SK-N-MC (cell line): Measurements from ENCODE around the gene AK2.
"Not testable (repeated sequence)": the region's sequence is repeated elsewhere in the genome, so short reads cannot be mapped to it uniquely, and the experiment has no call there.

ENCODE experiments used
- DNase-seq: peaks from one replicate; pipeline ENCODE4 v3.0.0-alpha.2; 2011; ENCODE audit warnings: low read depth, low spot score
- H3K27ac ChIP-seq: fragments of 200-600 bp; sonication (generic); 2 replicates; pipeline ENCODE4 v1.5.1; 2016; ENCODE audit warnings: mixed run types
- H3K36me3 ChIP-seq: fragments of 200-600 bp; sonication (generic); 2 replicates; pipeline ENCODE4 v1.6.1; 2017; ENCODE audit warnings: antibody characterized with exemption, low read length, mixed read lengths; ENCODE audit not compliant: insufficient read depth
- H3K4me3 ChIP-seq: fragments of 200-600 bp; sonication (generic); 2 replicates; pipeline ENCODE4 v1.5.1; 2016
- H3K9ac ChIP-seq: fragments of 200-600 bp; sonication (generic); 2 replicates; pipeline ENCODE4 v1.8.0; 2017; ENCODE audit warnings: mixed run types, mixed read lengths; ENCODE audit not compliant: insufficient read length
- H3K9me3 ChIP-seq: fragments of 200-600 bp; sonication (generic); 2 replicates; pipeline ENCODE4 v1.6.1; 2017; ENCODE audit warnings: low read depth, mild to moderate bottlenecking, antibody characterized with exemption, low read length, moderate library complexity, mixed read lengths
- EZH2 ChIP-seq: fragments of 200-600 bp; sonication (generic); IDR thresholded peaks from one replicate; pipeline ENCODE4 v1.6.1; 2017; ENCODE audit warnings: antibody characterized with exemption
- FOXP2 ChIP-seq: optimal IDR thresholded peaks from 2 replicates; pipeline ENCODE3; 2011; ENCODE audit warnings: mild to moderate bottlenecking, moderate library complexity; ENCODE audit not compliant: insufficient read depth; ENCODE audit errors: extremely low read length, control extremely low read depth
- POLR2AphosphoS5 ChIP-seq: IDR thresholded peaks from 2 replicates; pipeline ENCODE4 v1.6.1; 2012; ENCODE audit warnings: mild to moderate bottlenecking, low read depth, low read length, borderline replicate concordance

The AK2 gene

DNA sequence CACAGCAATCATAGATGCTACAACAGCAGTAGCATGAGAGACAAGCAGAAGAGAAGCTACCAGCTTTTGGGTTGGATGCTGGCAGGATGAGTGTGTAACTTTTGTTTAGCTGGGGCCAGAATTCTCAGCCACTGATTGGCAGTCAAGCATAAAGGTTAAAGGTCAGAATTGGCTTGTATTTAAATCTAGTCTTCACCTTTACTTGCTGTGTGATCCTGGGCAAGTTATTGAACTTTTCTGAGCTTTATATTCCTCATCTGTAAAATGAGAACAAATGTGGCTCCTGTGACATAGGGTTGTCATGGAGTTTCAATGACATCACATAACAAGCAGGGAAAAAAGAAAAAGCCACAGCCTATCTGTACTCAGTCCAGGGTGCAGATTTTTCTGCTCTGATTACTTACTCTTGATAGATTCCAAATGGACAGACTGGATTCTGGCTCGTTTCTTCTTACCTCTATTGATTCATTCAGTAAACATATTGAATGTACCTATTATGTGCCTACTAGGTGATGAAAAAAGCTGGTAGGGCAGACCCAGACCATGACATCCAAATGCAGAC lies 41.4 kb upstream of the AK2 start:
- no peak overlapping the region for H3K4me3 ChIP-seq
- no peak overlapping the region for H3K27ac ChIP-seq
- no peak for DNase-seq
- no peaks in the 10 kb centered on the region for H3K9me3 ChIP-seq
- no peaks in the 10 kb centered on the region for H3K36me3 ChIP-seq
- no peak for TF ChIP-seq POLR2AphosphoS5
- TF ChIP-seq FOXP2 = no peak
- TF ChIP-seq EZH2 = no peak
- H3K9ac ChIP-seq = no peak overlapping the region

DNA sequence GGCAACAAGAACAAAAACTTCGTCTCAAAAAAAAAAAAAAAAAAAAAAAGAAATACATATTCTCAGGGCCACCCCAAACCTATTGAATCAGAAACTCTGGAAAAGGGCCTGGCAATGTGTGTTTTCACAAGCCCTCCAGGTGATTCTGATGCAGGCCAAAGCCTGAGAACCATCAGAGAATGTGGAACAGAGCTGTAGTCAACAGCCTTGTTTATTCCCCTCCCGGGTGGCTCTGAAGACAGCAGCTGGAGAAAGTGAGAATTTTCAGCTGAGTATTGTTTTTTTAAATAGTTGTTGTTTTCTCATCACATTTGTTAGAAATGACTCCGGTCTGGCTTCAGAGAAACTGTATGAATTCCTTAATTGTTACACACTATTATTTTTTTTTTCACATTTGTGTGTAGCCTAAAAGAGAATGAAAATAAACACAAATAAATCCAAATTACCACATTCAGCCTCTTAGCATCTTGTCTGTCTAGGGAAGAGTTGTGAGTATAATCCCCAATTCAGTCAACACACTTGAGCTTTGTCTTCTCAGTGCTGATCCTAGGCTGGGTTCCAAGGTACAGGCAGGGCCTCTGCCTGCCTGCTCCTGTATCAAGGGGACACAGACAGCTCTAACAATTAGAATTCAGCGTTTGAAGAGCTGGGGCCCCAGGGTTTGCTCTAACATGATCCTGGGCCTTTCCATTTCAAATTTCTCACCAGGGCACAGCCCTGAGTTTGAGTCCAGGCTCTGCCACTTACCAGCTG lies 37.7 kb upstream of the AK2 start:
- H3K4me3 ChIP-seq = no peak overlapping the region
- no peak overlapping the region for H3K27ac ChIP-seq
- no peaks in the 10 kb centered on the region for H3K9me3 ChIP-seq
- TF ChIP-seq EZH2 = no peak
- no peak for TF ChIP-seq FOXP2
- no peak for TF ChIP-seq POLR2AphosphoS5
- no peaks in the 10 kb centered on the region for H3K36me3 ChIP-seq
- DNase-seq = no peak
- H3K9ac ChIP-seq = no peak overlapping the region

DNA sequence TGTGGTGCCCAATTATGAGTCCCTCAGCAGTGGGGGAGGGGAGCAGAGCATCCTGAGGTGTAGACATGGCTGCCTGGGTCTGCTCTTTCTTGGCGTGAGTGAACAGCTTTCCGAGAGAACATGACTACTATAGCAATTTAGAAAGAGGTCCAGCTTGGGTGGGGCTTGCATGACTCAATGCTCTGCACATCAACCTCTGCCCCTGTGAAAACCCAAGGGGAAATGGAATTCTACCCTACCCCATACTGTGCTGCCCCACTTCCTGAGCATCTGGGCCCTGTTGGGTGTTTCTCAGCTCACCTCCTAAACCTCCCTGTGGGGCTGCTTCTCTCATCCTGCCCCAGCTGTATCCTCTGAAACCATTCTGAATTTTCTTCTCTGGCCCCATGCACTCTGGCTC lies 36.0 kb upstream of the AK2 start:
- no peaks in the 10 kb centered on the region for H3K9me3 ChIP-seq
- TF ChIP-seq FOXP2 = no peak
- TF ChIP-seq EZH2 = no peak
- TF ChIP-seq POLR2AphosphoS5 = no peak

DNA sequence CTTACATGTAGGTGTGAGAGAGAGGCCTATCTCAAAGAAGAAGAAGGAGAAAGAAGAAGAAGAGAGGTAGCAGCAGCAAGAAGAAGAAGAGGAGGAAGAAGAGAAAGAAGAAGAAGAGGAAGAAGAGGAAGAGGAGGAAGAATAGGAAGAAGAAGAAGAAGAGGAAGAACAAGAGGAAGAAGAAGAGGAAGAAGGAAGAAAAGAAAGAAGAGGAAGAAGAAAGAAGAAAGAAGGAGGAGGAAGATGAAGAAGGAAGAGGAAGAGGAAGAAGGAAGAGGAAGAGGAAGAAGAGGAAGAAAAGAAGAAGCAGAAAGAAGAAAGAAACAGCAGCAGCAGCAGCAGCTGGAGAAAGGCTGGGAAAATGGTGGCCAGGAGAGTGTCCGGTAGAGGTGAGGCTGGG lies 33.9 kb upstream of the AK2 start:
- Histone ChIP-seq H3K27ac (no peak overlapping the region), H3K4me3 (no peak overlapping the region), H3K9ac (no peak overlapping the region), H3K36me3 (no peaks in the 10 kb centered on the region), H3K9me3 (no peaks in the 10 kb centered on the region)
- DNase-seq = no peak
- TF ChIP-seq POLR2AphosphoS5 (no peak), EZH2 (no peak), FOXP2 (no peak)

More for the DNA sequence above, 36.0 kb upstream of the AK2 start:
- Histone ChIP-seq H3K4me3 (no peak overlapping the region), H3K9ac (no peak overlapping the region), H3K36me3 (no peaks in the 10 kb centered on the region), H3K27ac (no peak overlapping the region)
- no peak for DNase-seq

DNA sequence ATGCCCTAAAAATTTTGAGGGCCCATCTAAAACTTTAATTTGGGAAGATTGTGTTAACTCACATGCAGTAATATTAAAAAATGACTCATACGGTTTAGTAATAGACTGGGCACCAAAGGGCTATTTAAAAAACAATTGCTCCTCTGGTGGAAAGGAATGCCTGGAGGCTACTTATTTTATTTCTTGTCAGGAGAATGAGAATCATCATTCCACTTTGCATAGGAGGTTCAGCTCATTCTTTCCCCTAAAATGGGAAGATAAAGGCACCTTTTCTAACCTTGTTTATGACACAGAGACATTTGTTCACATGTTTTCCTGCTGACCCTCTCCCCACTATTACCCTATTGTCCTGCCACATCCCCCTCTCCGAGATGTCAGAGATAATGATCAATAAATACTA lies 31.4 kb upstream of the AK2 start:
- H3K9ac ChIP-seq, H3K9me3 ChIP-seq, H3K36me3 ChIP-seq, DNase-seq, H3K4me3 ChIP-seq, H3K27ac ChIP-seq: not testable (repeated sequence)

DNA sequence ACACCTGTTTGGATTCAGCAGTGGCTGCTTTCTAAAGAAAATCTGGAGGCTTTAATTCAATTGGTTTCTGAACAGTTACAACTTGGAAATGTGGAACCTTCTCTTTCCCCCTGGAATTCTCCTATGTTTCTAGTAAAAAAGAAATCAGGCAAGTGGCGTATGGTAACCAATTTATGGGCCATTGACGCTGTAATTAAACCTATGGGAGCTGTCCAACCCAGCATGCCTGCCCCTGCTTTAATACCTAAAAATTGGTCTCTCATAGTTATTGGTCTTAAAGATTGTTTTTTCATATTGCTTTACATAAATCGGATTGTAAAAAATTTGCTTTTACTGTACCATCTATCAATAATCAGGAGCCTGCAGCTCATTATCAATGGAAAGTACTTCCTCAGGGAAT lies 29.8 kb upstream of the AK2 start:
- H3K9me3 ChIP-seq, H3K27ac ChIP-seq, H3K4me3 ChIP-seq, DNase-seq, H3K36me3 ChIP-seq, H3K9ac ChIP-seq: not testable (repeated sequence)

DNA sequence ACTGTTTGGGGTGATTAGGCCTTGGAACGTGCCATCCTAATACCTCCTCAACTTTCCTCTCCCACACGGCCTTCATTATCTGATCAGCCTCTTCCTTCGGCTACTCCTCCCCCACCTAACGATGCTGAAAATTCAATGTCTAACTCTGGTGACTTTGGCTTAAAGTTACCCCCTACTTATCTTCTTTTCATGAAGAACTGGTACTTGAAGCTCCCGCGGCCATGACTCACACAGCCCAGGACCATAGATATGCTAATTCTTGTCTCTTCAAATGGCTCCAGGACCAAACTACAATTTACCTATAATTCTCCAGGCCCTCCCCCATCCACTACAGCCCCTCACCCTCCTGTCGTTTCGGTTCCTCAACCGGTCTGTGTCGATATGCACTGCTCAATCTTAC lies 28.6 kb upstream of the AK2 start:
- TF ChIP-seq POLR2AphosphoS5 = no peak
- no peak for TF ChIP-seq EZH2
- no peak for TF ChIP-seq FOXP2
- Histone ChIP-seq H3K9ac (no peak overlapping the region), H3K4me3 (no peak overlapping the region), H3K9me3 (no peaks in the 10 kb centered on the region), H3K27ac (no peak overlapping the region), H3K36me3 (no peaks in the 10 kb centered on the region)
- DNase-seq = no peak

DNA sequence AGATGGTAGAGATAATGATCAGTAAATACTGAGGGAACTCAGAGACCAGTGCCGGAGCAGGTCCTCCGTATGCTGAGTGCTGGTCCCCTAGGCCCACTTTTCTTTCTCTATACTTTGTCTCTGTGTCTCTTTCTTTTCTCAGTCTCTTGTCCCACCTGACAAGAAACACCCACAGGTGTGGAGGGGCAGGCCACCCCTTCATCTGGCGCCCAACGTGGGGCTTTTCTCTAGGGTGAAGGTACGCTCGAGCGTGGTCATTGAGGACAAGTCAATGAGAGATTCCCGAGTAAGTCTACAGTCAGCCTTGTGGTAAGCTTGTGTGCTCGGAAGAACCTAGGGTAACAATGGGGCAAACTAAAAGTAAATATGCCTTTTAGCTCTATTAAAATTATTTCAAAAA lies 27.6 kb upstream of the AK2 start:
- not testable (repeated sequence) for H3K36me3 ChIP-seq, H3K27ac ChIP-seq, H3K4me3 ChIP-seq, H3K9ac ChIP-seq, DNase-seq, H3K9me3 ChIP-seq

DNA sequence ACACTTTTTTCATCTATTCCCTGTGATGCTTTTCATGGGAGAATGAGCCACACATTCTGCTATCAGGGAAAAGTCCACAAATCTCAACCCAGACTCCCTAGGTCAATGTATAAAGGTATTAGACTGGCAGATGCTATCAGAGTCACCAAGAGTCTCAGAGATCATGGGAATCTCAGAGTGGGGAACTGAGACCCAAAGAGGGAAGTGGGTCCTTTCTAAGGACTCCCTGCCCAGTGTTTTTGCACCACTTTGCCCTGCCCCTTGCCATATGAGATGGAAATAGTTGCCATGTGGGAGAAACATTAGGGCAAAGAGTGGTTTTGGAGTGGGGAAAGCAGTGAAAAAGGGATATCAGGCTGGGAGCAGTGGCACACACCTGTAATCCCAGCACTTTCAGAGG lies 25.2 kb upstream of the AK2 start:
- Histone ChIP-seq H3K4me3 (no peak overlapping the region), H3K36me3 (no peaks in the 10 kb centered on the region), H3K27ac (no peak overlapping the region), H3K9ac (no peak overlapping the region), H3K9me3 (no peaks in the 10 kb centered on the region)
- no peak for DNase-seq
- TF ChIP-seq EZH2 = no peak
- no peak for TF ChIP-seq FOXP2
- no peak for TF ChIP-seq POLR2AphosphoS5
